ENCODE data around the gene EXOSC10.

DNA sequence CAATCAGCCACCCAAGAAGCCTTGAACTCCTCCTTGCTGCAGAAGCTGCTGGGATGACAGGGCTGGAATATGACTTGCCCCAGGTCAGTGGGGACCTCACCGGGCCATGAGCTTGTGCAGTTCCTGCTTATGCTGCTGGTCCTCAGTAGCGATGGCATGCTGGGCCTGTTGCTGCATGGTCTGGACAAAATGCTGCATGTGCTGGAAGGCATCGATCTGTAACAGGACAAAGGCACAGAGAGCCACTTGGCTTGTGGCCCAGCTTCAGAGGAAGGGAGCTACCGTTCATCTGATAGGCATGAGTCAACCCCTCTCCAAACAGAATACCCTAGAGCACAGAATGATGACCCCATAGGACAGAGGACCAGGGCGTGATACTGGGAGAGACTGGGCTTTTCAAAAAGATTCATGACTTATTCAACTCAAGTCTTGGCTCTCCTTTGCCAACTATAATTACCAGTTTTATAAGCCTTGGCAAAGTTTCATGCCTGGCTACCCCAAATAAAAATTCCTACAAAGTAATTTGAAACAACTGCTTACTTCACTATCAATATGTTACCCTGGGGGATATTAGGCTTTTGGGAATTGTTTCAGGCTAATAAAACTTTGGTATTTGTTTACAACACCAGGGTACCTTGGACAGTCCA lies 34.7 kb upstream of the EXOSC10 start:
- TF ChIP-seq, protein P1, sequence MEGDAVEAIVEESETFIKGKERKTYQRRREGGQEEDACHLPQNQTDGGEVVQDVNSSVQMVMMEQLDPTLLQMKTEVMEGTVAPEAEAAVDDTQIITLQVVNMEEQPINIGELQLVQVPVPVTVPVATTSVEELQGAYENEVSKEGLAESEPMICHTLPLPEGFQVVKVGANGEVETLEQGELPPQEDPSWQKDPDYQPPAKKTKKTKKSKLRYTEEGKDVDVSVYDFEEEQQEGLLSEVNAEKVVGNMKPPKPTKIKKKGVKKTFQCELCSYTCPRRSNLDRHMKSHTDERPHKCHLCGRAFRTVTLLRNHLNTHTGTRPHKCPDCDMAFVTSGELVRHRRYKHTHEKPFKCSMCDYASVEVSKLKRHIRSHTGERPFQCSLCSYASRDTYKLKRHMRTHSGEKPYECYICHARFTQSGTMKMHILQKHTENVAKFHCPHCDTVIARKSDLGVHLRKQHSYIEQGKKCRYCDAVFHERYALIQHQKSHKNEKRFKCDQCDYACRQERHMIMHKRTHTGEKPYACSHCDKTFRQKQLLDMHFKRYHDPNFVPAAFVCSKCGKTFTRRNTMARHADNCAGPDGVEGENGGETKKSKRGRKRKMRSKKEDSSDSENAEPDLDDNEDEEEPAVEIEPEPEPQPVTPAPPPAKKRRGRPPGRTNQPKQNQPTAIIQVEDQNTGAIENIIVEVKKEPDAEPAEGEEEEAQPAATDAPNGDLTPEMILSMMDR (IDR thresholded peaks at IDR 0.05), result no peak
- TF ChIP-seq POLR2A (IDR thresholded peaks at IDR 0.05), result no peak
